GM21367 (cell line): ENCODE measurements around the gene SH3BP5L.

Experiments
- ATAC-seq: cut with Tn5 transposase; IDR thresholded peaks from one replicate; pipeline ENCODE4 v1.9.1; 2021; ENCODE audit not compliant: unreplicated experiment

SH3BP5L gene

DNA sequence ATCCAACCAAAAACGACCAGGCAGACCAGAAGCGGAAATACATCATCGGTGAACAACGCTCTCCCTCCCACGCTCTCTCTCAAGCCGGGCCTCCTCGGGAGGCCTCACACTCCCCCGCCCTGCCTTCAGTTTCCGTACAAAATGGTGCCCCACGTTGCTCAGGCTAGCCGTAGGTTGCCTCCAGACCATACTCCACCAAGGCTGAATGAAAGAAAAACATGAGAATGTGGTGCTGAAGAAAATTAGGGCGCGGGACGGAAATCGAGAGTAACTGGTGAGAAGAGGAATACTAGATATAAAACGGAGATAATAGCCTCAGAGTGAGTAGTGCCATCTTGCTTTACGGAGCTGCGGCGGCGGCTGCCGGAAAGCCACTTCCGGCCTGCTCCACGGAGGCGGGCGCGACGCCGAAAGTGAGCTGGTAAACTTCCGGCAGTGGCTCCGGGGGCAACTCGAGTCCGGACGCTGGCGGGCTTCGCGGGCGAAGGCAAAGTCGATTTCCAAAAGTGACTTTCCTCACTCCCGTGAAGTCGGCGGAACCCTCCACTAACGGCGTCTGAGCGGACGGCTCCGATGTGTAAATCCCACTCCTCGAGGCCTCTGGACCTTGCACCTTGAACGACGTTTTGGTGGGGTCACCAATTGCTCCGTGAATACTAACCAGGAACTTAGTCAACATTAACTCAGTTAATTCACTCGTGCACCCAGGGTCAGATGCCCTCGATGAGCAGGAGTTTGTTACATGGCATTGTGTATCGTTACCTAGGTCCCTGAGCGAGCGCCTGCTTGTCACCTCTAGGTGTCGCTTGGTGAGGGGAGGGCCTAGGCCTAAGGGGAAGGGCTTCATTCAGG, at the start of gene SH3BP5L:
Gene SH3BP5L, minus strand, starts transcription at position 7 of the 852 bp plus-strand sequence. CDS start 980 bp downstream, outside the sequence.
- peak; percentile 91 for ATAC-seq

DNA sequence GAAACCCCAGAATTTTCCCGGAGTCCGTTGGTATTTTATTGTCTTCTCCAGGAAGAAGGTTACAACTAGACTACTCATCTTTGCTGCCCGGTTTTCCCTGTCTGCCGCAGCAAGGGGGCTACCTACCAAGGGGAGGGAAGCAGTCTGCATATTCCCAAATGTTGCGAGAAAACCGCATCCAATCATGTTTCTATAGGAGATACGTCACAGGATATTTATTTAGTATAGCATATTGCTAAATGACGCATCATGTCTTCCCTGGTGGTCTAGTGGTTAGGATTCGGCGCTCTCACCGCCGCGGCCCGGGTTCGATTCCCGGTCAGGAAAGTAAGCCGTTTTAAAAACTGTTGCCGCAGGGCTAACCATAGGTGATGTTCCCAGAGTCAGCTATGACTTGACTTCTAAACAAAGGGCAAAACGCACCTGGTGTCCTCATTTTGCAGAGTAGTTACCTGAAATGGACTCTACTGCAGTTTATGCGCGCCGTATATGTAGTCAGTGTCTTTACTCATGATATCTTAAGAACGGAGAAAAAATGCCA, 48.3 kb upstream of the SH3BP5L start:
- ATAC-seq: peak; percentile 39

DNA sequence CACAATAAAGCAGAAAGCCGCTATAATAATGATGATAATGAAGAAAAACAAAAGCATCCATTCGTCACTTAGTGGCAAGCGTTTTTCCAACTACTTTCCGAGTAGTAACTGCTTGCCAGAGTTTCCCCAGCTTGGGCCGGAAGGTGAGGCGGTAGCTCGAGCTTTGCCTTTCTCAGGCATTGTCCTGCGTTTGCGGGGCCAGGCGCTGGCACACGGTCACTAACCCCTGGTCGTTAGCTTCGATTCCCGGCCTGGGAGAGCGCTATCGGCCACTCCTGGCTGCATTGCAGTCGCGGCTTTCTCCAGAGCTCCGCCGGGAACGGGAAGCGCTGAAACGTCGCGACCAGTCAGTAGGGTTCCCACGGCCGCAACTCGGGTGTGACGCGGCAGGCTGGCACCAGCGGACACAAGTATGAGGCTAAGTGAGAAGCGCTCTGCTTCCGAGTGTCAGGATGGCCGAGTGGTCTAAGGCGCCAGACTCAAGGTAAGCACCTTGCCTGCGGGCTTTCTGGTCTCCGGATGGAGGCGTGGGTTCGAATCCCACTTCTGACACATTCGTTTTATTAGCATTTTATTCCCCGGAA, 47.8 kb upstream of the SH3BP5L start:
- ATAC-seq: peak; percentile 82

DNA sequence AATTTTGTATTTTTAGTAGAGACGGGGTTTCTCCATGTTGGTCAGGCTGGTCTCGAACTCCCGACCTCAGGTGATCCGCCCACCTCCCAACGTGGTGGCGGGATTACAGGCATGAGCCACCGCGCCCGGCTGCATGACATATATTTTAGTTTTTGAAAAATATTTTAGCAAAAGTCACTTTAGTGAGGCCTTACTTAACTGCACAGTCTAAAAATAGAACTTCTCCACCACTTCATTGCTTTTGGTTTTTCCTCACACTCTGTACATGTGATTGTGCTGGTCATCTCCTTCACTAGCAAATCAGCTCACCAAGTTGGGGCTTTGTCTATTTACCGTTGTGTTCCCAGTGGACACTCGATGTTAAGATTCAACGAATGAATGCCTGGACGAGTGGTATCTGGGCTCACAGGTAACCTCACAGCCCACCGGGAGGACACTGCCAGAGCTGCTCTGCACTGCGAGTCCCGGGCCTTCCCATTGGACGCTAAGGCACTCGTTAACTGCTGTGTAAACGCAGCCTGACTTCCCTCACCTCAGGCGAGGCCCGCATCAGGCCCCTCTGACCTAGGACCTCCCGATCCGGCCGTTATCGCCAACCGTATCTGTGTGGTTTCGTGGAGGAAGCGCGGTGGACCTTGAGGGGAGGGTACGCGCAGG, 47.2 kb upstream of the SH3BP5L start:
- ATAC-seq: peak; percentile 30

DNA sequence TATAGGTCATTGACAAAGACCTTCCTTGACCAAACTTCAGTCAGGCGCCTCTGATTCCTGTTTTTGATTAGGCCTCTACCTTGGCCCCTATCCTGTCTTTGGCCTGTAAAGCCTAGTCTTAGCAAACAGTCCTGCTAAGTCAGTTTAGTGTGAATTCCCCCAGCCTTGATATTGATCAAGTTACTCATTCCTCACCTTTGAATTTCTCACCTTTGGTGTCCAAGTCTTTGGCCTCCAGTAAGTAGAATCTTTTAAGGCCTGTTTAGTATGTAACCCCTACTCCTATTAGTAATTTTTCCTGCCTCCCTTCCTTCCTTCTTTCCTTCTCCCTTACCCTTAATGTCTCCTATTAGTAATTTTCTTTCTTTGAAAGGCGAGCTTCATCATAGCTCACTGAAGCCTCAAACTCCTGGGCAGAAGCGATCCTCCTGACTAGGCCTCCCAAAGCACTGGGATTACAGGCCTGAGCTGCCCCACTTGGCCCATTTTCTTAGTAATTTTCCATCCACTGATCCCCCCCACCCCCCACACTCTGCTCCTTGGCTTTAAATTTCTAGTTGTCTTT, 46.2 kb upstream of the SH3BP5L start:
- no peak for ATAC-seq

DNA sequence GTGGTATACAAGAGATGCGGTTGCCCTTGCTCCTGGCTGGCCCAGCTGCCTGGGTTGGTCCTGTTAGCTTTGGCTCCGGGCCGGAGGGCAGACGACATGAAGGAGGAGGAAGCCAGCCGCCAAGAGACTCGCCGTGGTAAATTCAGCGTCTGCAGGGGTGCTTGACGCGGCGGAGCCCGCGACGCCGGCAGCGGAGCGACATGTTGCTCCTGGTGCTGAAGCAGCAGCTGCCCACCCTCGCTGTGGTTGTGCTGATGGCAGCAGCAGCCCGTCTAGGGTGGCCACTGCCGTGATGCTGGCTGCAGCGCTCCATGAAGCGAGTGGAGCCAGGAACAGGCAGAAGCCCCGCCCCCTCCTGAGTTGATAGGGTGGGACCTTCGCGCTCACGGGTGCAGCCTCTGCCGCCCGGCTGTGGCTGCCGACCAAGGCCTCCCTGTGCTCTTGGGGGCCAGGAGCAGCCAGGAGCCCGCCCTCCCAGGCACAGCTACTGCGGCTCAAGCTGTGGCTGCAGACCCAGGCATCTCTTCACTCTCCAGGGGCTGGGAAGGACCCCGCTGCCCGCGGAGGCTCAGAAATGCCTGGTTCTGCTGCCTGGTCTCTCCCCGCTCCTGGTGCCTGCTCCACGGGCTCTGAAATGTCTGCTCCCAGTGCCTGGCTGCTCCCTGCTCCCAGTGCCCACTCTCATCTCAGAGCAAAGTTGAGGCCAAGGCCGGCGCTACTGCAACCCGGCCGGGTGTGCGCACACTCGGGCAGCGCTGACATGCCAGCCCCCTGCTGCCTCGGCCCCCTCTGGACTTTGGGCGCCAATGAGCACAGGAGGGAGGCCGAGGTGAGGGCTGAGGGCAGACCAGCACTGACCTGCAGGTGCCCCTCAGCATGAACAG, 37.5 kb upstream of the SH3BP5L start:
- ATAC-seq: peak; percentile 66

DNA sequence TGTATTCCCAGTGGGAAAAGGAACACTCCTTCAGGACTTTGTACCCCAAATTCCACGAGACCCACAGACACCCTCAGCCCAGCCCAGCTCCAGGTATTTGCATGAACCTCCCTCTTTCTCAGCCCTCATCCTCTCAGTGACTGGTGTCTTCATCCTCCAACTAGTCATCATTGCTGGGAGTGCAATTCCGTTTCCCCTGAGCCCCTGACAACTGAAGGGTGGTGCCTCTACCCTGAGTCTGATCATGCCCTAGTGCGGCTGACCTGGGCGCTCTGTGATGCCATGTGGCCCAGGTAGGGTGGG, 36.9 kb upstream of the SH3BP5L start:
- peak; percentile 5 for ATAC-seq

DNA sequence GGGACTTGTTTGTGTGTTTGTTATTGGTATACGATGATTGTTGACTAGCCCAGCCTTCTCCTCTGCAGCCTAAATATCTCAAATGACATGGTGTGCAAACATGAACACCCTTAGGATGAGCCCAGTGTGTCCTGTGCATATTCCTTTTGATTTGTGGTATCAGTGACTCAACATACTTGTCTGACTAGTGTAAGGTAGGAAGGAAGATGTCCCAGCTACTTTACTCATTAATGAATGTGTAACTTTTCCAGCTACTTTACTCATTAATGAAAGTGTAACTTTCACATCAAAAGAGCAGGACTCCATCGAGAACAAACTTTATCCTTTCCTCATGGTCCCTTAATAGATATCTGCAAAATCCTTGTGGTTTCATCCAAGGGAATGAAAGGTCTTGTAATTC, 35.9 kb upstream of the SH3BP5L start:
- ATAC-seq: no peak

DNA sequence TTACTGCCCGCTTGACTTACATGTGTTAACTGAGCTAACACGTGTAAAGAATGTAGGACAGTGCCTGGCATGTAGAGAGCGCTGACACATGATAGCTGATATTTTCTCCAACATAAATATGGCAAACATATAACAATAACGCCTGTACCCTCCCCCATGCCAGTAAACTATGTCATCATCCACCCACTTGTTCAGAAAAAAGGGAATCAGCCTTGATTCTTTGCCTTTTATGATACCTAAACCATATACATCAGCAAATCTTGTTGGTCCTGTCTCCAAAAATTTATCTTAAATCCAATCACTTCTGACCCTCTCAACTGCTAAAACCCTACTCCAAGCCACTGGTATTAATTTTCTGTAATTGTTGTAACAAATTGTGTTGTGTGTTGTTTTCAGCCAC, 34.3 kb upstream of the SH3BP5L start:
- no peak for ATAC-seq

DNA sequence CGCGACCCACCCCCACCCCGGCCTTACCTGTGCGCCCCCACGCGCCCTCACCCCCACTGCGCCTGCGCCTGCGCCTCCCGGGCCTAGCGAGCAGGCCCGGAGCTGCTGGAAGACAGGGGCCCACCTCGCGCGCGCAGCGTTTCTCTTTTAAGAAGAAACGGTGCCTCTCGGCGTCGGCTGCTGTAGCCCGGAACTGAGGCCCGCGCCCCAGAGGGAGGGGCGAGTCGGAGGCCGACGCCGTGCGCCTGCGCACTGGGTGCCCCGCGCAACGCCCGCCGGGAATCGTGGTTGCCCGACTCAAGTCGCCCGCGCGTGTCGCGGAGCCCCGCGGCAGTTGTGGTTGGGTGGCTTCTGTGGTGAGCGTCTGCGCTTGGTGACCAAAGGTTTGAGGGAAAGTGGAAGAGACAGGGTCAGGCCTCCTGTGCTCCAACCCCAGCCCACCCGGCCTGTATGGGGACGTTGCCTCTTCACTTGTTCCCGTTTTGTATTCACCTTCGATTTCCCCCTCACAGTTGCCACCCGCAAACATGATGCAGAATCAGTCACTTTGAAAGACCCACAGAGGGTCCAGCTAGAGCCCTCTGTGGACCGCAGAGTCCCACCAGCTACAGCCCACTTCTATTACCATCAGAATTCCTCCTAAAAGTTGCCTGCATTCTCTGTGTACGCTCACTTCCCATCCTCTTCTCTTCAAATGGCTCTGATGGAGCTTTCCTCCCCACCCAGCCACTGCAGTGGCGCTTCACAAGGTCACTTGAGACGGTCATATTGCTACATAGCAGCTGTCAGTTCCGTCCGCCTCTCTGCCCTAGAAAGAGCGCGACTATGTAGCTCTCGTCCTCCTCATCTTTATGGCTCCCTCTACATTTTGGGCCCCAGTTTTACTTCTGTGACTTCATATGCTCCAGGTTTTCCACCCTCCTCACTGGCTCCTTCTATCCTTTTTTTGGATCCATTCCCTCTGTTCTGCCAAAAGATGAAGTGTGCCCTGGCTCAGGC, 33.5 kb upstream of the SH3BP5L start, which contains the start of gene ZNF692:
Gene ZNF692, minus strand, starts transcription at position 195 of the 999 bp plus-strand sequence. CDS start 776 bp downstream, outside the sequence.
- ATAC-seq: peak; percentile 80

DNA sequence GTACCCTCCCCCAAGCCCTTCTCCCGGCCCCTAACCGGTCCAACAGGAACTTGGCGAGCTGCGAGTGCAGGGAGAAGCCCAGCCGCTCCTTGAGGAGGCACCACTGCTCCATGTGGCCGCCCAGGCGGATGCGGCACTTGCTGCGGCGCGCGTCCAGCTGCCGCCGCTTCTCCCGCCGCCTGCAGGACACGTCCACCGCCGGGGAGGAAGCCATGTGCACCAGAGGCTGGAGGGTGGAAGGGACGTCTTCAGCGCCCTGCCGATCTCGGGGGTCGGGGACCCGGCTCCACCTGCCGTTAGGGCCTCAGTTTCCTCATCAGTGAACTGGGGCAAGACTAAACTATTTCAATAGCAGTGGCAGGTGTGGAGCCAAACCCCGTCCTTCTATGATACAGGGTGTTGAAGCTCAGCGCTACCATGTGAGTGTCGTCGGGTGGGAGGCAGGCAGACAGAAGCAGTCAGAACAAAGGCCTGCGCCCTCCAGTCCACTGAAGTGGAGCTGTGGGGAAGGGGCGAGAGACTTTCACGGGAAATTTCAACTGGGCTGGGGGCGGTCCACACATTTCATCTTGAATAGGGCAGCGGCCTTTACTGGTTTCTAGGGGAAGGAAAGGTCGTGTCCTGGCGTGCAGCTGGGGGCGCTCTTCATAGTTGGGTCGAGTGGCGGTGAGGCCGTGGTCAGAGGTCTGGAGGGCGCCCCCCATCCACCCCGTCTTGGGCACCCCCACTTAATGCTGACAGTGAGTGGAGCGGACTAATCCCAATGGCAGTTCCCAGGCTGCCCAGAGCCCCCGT, 32.6 kb upstream of the SH3BP5L start:
- ATAC-seq: peak; percentile 29

DNA sequence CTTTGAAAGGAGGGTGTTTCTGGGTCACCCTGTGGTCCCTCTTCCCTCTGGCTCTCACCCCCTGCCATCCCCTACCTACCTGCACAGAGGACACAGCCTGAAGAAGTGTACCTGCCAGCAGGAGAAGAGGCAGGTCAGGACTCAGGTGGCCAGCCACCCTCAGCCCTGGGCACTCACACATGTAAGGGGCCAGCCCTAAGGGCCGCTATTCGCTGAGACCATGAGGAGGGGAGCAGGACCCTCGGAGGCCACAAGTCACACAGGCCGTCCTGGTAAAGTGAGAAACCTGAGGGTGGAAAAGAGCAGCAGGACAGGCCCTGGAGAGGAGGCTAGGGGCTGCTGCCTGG, 32.0 kb upstream of the SH3BP5L start:
- ATAC-seq: peak; percentile 1

DNA sequence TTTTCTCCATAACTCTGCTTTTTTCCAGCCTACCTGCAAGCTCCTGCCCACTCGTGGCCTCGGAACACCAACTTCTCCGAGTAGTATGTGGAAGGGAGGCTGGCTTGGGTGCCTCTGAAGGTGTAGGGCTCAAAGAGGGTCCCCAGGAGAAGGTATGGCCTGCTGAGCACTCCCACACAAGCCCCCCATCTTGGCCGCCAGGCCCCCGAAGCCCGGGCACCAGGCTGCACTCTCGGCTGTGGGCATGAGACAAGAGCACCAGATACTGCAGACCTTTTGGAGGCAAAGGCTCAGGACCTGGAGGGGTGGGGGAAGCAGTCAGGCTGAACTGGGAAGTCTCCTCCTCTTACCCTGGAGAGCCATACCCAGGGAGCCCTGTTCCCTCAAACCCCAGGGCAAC, 31.5 kb upstream of the SH3BP5L start:
- no peak for ATAC-seq

DNA sequence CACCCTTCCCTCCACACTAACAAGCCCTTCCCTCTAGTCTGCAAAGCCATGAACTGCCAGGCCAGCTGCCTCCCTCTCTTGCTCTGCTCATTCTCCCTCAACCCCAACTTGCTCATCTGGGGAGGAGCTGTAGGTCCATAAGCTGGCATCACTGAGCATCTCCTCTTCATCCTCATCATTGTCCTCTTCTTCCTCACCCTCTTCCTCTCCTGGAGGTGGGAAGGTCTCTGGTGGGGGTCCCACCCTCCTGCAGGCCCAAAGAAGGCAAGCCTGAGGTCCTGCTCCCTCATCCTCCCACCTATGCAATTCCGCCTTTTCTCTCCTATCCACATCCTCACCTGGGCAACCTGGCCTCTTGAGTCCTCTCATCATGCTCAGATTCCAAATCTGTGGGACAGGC, 30.5 kb upstream of the SH3BP5L start:
- ATAC-seq: no peak

DNA sequence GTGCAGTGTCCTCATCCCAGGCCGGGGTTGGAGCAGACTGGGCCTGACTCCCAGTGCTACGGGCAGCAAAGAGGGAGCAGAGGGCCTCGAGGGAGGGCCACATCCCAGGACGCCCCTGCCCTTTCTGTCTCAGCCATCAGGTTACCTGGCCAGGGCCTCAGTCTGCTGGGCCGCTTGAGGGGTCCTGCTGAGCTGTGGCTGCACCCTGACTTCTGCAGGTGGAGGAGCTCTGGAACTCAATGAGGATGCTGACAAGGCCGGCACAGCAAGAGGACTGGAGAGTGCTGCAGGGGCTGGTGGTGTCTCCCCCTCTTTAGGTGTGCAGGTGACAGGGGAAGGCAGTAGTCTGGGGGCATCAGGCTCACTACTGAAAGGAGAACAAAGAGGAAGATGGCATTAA, 29.9 kb upstream of the SH3BP5L start:
- ATAC-seq: no peak

DNA sequence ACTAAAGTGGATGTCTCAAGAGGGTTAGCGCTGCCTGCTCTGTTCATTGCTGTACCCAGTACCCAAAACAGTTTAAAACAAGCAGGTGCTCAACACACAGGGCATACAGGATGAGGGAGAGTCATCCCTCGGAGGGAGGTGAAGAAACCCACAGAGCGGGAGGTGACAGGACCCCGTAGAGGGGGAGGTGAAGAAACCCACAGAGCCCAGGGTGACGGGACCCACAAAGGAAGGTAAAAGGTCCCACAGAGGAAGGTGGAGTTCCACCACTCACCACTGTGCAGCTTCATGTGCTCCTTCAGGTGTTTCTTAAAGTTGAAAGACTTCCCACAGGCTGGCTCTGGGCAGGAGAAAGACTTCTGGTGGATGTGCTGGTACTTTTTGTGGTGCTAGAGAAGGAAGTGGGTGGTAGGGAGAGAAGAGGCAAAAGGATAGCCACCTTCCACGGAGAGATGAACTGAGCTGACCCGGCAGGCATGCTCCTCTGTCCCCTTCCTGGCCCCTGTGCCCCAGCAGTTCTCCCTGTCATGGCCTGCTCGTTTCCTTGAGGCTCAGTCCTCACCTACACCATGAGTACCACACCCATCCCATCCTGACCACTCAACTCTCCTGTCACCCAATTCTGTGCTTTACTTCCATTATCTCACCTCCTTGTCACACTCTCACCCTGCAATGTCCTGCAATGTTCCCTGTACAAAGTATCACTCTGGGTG, 28.1 kb upstream of the SH3BP5L start:
- ATAC-seq: no peak

DNA sequence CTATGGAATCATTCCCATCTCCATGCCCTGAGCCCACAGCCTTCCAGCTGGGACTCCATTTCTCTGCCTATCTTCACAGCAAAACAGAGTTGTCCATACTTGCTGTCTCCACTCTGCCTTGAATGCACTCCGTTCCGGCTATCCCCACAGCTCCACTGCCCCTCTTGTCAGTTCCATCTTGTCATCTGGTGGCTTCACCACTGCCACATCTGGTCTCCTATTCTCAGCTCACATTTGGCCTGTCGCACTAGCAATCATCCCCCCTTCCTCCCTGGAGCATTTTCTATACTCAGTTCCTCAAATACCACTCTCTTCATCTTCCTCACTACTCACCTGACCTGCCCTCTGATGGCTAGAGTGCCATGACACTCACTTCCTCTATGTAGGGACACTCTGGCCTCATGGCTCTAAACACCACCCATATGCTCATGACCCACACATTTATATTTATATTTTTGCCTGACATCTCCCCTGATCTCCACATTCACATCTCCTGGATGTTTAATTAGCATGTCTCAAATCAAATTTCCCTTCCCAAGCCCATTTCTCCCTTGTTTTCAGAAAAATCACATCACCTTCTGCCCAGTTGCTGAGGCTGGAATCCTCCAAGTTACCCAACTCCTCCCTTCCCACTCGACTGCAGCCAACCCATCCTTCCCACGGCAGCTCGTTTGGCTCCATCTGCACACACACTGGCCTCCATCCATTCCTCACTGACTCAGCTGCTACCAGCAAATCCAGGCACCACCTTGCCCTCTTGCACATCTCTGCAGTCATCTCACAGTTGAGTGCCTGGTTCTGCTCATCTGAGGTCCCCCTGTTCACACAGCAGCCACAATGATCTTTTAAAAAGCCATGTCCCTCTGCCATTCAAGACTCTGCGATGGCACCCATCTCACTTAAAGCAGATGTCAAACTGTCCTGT, 27.0 kb upstream of the SH3BP5L start:
- ATAC-seq: peak; percentile 35
